DMS 273 (cell line): Measurements from ENCODE around the gene EXT2.
A peak's percentile ranks its signal among the peaks of the same experiment; 100 is the strongest.

Experiments used
- DNase-seq: peaks from one replicate; lab custom pipeline; 2025; ENCODE audit not compliant: unreplicated experiment; lab: John Stamatoyannopoulos, UW

Gene EXT2

DNA sequence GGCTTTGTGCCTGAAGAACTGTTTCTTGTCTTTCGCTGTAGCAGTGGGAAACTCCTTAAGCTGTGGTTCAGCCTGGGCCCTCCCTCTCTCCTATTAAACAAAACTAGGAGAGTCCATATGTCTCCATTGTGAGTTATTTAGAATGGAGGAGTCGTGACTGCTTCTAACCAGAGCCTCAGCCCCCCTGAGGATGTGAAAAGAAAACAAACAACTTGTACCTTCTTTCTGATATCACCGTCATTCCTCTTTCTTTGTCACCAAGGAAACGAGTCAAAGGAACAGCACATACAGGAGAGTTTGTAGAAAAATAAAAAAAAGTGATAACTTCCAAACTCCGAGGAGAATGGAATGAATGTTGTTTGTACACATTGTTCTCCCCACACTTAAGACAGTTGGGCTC, 11.6 kb upstream of the EXT2 start:
- DNase-seq = no peak

DNA sequence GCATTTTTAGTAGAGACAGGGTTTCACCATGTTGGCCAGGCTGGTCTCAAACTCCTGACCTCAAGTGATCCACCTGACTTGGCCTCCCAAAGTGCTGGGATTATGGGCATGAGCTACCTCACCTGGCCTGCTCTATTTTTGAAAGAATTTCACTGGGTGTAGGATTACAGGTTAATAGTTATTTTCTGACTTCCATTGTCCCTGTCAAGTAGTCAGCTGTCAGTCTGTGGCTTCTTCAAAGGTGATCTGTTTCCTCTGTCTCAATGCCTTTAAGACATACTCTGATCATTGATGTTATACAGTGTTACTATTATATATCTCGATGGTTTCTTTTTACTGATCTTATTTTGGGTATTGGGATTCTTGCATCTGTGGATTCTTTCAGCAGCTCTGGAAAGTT, 10.1 kb upstream of the EXT2 start:
- no peak for DNase-seq

DNA sequence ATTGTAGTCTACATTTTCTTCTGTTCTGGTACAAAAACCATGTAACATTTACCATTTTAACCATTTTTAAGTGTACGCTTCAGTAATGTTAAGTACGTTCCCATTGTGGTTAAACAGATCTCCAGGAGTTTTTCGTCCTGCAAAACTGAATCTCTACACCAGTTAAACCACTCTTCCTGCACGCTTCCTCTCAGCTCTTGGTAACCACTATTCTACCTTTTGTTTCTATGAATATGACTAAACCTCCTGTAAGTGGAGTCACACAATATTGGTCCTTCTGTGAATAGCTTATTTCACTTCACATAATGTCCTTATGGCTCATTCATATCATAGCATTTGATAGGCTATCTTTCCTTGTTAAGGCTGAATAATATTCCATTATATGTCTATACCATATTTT, 7.1 kb upstream of the EXT2 start:
- DNase-seq = no peak

DNA sequence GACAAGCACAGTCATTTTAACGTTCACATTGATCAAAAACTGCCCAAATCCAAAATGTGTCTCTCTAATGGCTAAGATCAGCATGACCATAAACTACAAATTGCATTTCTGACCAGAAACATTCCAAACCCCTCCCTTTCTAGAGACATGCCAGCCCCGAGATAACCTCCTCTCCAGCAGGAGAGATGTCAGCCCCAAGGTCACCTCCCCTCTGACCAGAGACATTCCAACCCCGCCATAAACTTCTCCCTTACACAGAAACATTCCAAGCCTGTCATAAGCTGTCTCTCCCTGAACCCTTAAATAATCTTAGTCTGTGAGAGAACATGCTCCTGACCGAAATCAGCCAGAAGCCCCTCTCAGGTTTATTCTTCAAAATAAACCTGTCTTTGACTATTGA, 6.6 kb upstream of the EXT2 start:
- DNase-seq = no peak

- no peak for DNase-seq
Observed at GRCh38 chr11:44090539-44090938, 4.9 kb upstream of the EXT2 start.

GRCh38 chr11:44094260-44094868, 1.1 kb upstream of the EXT2 start:
- peak; percentile 88 for DNase-seq

- DNase-seq = peak; percentile 23
Observed at GRCh38 chr11:44096360-44097185, 1.1 kb downstream of the EXT2 start.

DNA sequence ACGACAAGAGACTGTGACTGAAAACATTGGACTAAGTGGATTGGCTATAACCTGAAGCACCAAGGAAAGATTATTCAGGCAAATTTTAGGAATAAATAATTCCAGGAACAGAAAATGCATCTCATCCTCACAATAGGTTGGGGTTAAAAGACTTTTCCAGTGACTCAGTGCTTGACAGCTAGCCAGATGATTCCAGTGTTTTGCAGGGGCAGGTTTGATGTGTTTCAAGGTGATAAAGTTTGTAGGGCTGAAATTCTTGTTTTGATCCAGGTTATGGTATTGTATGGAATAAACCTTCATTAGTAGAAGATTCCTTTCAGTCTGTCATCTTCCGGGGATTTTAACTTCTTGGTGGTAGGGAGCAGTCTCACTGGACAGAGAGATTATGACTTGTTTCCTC, 2.3 kb downstream of the EXT2 start:
- no peak for DNase-seq

DNA sequence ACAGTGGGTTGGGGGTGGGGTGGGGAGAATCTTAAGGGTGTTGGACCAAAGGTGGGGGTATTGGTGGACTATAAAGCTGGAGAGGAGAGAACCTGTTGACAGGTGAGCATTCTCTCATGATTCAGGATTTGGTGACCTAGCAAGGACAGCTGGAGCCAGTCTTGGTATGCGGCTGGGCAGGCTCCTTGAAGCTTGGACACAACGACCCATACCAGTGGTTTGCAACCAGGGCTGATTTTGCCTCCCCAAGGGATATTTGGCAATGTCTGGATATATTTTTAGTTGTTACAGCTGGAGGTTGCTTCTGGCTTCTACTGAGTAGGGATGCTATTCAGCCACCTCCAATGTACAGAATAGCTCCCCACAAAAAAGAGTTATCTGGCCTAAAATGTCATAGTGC, 5.6 kb downstream of the EXT2 start:
- DNase-seq = no peak

DNA sequence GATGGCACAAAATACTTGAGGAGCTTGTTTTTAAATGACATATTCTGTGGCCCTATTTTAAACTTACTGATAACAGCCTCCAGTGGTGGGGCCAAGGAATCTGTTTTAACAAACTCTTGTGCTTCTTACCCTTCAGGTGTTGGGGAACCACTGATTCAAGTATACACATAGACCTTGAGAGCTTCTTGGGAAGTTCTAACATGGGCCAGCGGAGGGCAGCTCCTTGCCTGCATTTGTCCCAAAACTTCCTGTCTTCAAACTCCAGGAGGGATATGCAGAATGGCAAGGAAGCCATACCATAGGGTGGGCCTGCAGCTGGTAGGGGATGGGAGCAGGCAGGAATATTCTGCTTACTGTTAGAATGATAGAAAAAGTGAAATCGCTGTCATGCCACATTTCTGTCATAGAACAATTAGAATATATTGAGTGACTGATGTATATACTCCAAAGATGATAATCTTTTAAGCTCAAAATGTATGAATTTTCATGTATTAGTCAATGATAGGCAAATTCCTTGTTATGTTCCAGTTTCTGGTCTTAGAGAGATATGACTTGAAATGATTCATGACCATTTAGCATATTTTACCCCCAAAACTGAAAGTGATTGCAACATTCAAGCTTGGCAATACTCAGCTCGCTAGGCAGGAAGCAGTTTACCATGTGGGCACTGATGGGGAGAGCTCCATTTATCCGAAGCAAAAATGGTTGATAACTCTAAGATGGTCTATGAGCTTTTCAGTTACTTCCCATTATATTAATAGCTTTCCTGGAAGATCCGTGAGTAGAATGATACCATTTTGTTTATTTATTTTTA, 9.2 kb downstream of the EXT2 start:
- DNase-seq = peak; percentile 4

DNA sequence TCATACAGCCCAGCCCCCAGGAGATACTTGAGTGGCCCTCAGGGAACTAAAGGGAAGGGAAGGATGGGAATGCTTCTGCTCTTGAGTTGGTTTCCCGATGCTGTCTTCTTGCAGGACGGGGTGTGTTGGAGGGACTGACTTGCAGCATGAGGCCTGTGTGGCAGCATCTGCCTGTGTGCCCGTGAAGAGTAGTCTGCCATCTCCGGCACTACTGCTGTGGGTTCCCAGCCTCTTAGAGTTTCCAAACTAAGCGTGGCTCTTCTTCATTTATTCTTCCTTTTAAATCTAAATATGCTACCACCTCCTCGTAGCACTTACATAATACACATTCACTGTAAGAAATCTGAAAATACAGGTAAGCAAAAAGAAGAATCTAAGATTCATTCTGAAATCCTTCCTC, 12.8 kb downstream of the EXT2 start:
- DNase-seq = no peak

DNA sequence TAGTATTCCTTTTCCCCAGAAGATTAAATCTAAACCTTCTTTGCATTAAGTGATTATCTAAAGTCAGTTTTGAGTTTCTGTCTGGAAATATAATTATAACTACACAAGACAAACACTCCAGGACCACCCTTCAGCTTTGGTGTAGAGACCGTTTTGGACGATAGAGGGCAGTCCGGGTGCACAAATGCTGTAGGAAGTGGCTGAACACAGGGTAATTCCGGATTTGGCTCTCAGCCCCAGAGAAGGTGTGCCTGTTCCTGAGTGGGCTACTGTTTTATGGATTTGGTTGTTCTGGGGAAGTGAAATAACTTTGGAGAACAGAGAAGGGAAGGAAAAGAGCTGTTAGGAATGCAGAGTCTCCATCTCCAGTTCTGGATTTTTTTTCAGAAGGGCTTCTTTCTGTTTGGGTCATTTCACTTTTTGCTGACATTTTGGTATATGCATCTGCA, 14.8 kb downstream of the EXT2 start:
- peak; percentile 71 for DNase-seq

DNA sequence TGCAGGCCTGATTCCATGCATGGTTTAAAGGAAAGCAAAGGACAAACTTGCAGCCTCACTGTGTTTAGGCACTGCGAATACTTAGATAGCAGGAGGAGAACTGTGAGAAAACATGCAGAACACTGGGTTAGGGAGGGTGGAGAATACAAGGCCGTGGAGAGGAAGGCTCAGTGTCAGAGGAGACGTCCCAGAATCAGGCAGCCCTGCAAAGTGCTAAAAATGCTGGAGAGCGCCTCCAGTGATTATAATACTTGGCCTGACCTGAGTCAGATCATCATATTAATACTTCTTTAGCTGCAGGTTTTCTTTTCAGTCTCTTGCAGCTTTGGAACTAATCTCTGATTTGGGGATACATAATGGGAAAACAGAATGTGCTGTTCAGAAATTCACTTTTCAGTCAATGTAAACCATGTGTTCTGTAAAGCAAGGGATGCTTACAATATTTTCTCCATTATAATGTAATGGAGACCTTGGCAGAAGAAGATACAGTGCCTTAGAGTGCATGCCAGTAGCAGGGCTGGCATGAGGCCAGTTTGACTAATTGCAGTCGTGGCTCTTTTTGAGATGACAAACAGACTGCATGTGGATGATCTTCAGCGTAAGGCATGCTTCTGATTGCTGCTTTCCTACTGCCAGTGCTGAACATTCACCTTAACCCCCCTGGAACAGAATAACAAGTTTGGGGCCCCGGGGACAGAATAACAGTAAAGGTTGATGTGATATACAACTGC, 16.8 kb downstream of the EXT2 start:
- DNase-seq = peak; percentile 38

GRCh38 chr11:44113018-44113417, 17.5 kb downstream of the EXT2 start:
- DNase-seq = no peak

DNA sequence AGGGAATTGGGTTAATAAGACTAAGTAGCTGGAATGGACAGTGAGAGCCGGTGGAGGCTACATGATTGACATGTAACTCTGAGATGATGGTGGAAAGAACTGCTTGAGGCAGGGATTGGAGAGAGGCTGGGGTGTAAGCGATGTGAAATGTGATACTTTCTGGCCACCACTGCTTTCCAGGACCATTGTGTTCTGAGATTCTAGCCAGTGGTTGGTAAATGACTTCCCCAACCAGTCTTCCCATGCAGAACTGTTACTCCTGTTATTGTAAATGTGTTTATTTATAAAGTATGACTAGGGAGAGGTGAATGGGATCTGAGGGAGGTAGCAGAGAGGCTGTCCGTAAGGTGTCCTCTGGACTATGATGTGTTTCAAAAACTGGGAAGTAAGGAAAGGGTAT, 18.1 kb downstream of the EXT2 start:
- DNase-seq = no peak

DNA sequence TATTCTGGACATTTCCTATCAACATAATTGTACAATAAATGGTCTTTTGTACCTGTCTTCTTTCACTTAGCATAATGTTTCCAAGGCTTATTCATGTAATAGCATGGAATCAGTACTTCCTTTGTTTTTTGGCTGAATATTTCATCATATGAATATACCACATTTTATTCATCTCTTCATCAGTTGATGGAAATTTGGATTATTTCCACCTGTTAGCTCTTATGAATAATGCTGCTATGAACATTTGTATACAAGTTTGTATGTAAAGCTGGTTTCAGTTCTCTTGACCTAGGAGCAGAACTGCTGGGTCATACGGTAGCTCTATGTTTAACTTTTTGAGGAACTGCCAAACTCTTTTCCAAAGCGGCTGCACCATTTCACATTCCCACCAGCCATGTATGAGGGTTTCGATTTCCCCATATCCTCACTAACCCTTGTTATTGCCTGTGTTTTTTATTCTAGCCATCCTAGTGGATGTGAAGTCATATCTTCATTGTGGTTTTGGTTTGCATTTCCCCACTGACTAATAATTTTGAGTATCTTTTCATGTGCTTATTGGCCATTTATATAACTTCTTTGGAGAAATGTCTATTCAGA, 20.9 kb downstream of the EXT2 start:
- no peak for DNase-seq

DNA sequence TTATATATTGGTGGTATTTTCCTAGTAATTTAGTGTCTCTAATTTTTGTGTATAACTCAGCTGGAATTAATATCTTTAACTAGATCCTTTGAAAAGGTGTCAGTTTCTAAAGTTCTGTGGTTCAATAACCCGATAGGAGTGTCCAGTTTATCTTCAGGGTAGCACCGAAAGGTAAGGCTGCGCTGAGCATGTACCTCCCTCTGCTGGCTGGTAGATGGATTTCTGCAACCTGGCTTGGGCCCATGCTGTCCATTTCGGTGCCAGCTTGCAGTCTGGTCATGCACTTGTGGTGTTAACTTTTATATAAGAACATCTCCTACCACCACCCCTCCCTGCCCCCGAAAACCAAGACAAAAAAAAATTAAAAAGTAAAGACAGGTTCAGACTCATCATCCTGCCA, 24.7 kb downstream of the EXT2 start:
- peak; percentile 12 for DNase-seq

DNA sequence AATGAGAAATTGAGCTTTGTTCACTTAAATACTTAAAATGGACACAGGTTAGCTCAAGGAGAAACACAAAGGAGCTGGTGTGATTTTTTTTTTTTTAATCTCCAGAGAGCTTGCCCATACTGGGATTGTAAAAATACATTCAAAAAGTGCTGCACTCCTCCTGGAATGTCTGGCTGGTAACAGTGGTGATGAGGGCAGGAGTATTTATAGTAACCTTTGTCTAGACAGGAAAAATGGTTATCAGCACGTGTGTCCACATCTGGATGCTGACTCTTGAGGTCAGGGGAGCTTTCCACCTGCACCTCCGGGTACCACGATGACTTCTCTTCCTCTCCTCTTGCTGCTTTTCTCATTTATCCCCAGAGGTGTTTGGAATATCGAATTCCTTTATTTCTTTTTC, 30.1 kb downstream of the EXT2 start:
- DNase-seq = no peak

DNA sequence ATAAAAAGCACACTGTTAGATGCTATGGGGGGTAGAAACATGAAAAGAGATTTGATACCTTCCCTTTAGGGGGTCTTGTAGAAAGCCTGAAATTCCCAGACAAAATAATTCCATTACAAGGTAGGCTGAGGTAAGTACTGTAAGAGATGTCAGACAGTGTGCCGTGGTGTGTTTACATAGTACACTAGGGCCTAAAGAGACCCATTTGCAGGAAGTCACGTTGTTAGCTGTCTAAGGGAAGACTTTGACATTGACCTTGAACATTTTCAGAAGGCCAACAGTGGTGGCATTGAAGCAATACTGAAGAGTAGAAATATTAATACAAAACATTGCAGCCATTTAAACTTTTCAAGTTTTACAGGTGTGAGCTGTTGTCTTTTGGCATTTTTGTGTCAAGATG, 30.8 kb downstream of the EXT2 start:
- DNase-seq = no peak

- DNase-seq = no peak
Observed at GRCh38 chr11:44127130-44127529, 31.7 kb downstream of the EXT2 start.

DNA sequence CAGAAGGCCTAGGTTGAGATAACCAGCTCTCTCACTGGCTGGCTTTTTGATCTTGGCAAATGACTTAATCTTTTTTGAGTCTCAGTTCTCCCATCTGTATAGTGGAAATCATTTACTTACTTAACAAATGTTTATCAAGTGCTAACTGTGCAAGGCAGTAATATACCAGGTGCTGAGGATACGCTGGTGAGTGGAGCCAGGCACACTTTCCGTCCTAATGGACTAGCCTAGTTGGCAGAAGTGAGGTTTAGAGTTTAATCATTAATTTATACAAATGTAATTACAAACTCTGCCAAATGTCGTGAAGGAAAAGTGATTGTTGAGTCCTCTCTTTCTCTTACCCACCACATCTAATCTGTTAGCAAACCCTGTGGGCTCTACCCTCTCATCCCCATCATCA, 33.3 kb downstream of the EXT2 start:
- no peak for DNase-seq
